ENCODE measurements around the gene CLTCL1. TPM values are rescaled to one million over a fixed set of nuclear protein-coding genes. Genes with fewer than 3 reads are reported as not detected.
A peak's percentile ranks its signal among the peaks of the same experiment; 100 is the strongest.

Gene CLTCL1
- total RNA-seq, 1 donor from 2014 or later, result 26.0 TPM

GRCh38 chr22:19149047-19149883, 142.3 kb downstream of the CLTCL1 start:
- peaks cover 17% of the 10 kb centered on the region for H3K27me3 ChIP-seq
- H3K4me3 ChIP-seq, result peak overlapping the region; percentile 47 to 58
- H3K9me3 ChIP-seq, result no peaks in the 10 kb centered on the region
- no peak for TF ChIP-seq CTCF (IDR thresholded peaks at IDR 0.05)
- H3K4me1 ChIP-seq, result peaks cover 4 to 6% of the 10 kb centered on the region in 2 donors
- DNase-seq (ENCODE audit: low spot score in 2 of 2), result no peak
- no peak overlapping the region for H3K27ac ChIP-seq
- no peaks in the 10 kb centered on the region for H3K36me3 ChIP-seq
- intact Hi-C loops (cut with DNase I), result loop anchor here (10.0 kb wide), 1 partner anchor 566 kb away; the partner anchor contains the start of gene SEPTIN5

DNA sequence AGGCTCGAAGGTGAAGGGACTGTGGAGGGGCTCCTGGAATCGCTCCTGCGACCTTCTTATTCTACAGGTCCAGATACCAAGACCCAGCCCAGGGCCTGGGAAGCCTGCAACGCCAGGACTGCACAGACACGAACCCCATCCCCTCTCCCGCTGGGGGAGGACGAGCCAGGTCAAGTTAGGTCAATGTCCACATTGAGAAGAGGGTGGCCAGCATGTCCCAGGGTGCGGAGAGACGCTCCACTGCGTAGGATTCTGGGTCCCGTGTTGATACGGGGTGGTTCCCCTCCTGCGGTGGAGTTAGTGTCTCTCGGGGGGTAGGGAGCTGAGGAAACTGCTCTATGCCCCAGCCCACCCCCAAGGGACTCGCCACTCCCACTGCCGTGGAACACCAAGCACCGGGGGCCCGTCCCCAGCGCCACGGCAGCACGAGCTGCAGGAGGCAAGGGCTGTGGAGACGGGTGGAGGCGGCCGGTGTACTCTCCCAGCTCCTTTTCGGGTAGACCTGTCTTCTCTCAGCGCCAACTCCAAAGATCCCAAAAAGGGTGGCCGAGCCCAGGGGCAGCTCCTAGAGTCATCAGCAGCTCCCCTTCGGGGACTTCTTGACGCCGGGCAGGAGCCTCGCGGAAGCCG, 143.0 kb downstream of the CLTCL1 start:
- intact Hi-C loops (cut with DNase I), result loop anchor here (10.0 kb wide), 1 partner anchor 566 kb away; the partner anchor contains the start of gene SEPTIN5
- Histone ChIP-seq H3K4me3 (peak overlapping the region in 1 of 2 donors; percentile 58), H3K36me3 (no peaks in the 10 kb centered on the region), H3K27me3 (peaks cover 17% of the 10 kb centered on the region), H3K9me3 (no peaks in the 10 kb centered on the region), H3K27ac (no peak overlapping the region), H3K4me1 (peaks cover 4 to 9% of the 10 kb centered on the region in 2 donors)
- TF ChIP-seq CTCF (IDR thresholded peaks at IDR 0.05), result no peak
- DNase-seq (ENCODE audit: low spot score in 2 of 2), result no peak

DNA sequence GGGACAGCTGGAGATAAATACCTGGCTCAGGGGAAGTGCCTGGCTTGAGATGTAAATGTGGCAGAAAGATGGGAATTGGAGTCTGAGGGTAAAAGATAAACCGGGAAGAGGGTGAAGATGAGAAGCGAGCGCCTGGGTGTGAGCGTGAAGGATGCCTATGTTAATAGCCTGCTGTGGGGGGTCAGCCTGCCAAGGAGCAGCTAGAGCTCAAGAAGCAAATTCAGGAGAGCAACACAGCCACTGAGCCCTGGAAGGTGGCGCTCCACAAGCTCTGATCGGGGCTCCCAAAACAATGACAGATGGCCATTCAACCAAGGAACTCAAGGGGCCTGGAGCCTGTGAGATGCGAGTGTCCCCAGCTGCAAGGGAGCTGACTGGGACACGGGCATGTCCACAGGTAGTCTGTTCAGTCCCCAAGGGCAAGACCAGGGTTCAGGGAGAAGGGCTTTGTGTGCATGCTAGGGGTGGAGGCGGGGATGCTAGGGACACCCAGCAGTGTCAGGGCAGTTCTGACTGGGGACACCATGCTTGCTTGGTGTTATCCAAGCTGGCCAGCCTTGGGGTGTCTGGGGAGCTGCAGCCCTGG, 144.2 kb downstream of the CLTCL1 start:
- intact Hi-C loops (cut with DNase I), result loop anchor here (10.0 kb wide), 1 partner anchor 568 kb away; the partner anchor contains the start of gene SEPTIN5
- H3K27ac ChIP-seq, result no peak overlapping the region
- DNase-seq (ENCODE audit: low spot score in 2 of 2), result no peak
- H3K4me1 ChIP-seq, result peaks cover 4 to 15% of the 10 kb centered on the region in 2 donors
- no peak for TF ChIP-seq CTCF (IDR thresholded peaks at IDR 0.05)
- H3K36me3 ChIP-seq, result peaks cover 2 to 5% of the 10 kb centered on the region in 2 donors
- H3K9me3 ChIP-seq, result no peaks in the 10 kb centered on the region
- no peak overlapping the region for H3K4me3 ChIP-seq
- peaks cover 17% of the 10 kb centered on the region for H3K27me3 ChIP-seq

DNA sequence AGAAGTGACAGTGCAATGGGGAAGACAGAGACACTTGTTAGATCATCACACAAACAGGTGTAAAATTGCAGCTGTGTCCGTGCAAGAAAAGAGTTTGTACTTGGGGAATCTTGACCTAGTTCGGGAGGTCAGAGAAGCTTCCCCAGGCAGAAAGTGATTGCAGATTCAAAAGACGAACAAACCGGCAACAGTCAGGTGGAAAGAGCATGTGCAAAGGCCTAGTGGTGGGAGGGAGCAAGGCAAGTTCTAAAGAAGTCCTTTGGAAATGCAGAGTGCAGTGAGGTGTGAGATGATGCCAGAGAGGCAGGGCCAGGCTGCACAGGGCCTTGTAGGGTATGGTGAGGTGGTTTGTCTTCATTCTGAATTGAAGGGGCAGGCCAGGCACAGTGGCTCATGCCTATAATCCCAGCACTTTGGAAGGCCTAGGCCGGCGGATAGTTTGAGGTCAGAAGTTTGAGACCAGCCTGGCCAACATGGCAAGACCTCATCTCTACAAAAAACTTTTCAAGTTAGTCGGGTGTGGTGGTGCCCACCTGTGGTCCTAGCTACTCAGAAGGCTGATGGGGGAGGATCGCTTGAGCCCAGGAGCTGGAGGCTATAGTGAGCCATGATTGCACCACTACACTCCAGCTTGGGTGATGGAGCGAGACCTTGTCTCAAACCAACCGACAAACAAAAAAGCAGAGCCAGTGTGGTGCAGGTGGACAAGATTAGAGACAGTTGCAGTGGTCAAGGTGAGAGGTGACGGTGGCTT, 145.1 kb downstream of the CLTCL1 start:
- Histone ChIP-seq H3K36me3 (peaks cover 11 to 14% of the 10 kb centered on the region in 2 donors), H3K27me3 (peaks cover 17% of the 10 kb centered on the region), H3K9me3 (no peaks in the 10 kb centered on the region), H3K4me1 (peaks cover 4 to 15% of the 10 kb centered on the region in 2 donors), H3K4me3 (no peak overlapping the region), H3K27ac (no peak overlapping the region)
- intact Hi-C loops (cut with DNase I), result loop anchor here (10.0 kb wide), 1 partner anchor 568 kb away; the partner anchor contains the start of gene SEPTIN5
- TF ChIP-seq CTCF (IDR thresholded peaks at IDR 0.05), result no peak
- no peak for DNase-seq (ENCODE audit: low spot score in 2 of 2)

- no peak for TF ChIP-seq CTCF (IDR thresholded peaks at IDR 0.05)
- Histone ChIP-seq H3K4me1 (peaks cover 0 to 9% of the 10 kb centered on the region in 2 donors), H3K36me3 (peaks cover 35 to 38% of the 10 kb centered on the region in 2 donors), H3K9me3 (no peaks in the 10 kb centered on the region), H3K27me3 (peaks cover 5% of the 10 kb centered on the region), H3K27ac (peak overlapping the region; percentile 63 to 72), H3K4me3 (peak overlapping the region; percentile 78 to 80)
- intact Hi-C loops (cut with DNase I), result loop anchor here (1.0 to 10.0 kb wide), 5 partner anchors 22 to 571 kb away; partner anchors contain the start of genes CDC45, DGCR2, SEPTIN5 and SLC25A1
- no peak for DNase-seq (ENCODE audit: low spot score in 2 of 2)
Measured at GRCh38 chr22:19143967-19144400, 147.5 kb downstream of the CLTCL1 start.

Data from ascending aorta (tissue), 2 donors.